ENCODE data around the gene PAK5. TPM values are rescaled to one million over a fixed set of nuclear protein-coding genes. Genes with fewer than 3 reads are reported as not detected.

PAK5 gene
- total RNA-seq, 1 experiment from 2014 or later: not detected

DNA sequence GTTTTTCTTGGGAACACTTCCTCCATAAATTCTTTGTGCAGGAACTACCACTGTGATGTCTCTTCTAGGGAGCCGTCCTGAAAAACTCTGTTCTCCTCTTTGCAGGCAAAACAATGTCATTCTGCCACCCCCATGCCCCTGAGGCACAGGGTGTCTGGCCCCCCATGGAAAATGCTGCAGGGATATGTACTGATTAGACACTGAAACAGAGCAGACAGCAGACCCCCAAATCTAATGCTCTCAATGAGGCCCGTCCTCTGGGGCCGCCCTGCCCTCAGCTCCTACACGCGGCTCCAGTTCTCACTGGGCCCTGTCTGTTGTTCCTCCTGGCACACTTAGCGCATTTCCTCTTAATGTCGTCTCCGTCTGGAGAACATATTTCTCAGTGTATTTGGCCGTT is 227.0 kb downstream of the PAK5 start:
- in situ Hi-C loops (cut with HindIII; ENCODE audit: low pct_unique_long_range_greater_than_20kb, low sequenced_read_pairs): no loop called here
- ChIA-PET POLR2A (no interaction called here), CTCF (no interaction called here)
- H3K9me3 ChIP-seq (ENCODE audit: control insufficient read depth, insufficient read depth, low read depth, low read length): no peaks in the 10 kb centered on the region
- no peaks in the 10 kb centered on the region for H3K27me3 ChIP-seq (ENCODE audit: control insufficient read depth, insufficient read depth, low read length)
- H3K27ac ChIP-seq (ENCODE audit: low read length): no peak overlapping the region
- H3K4me3 ChIP-seq (ENCODE audit: low read depth in 2 of 2, low read length in 2 of 2): no peak overlapping the region
- intact Hi-C loops (cut with micrococcal nuclease; ENCODE audit: unreplicated experiment): loop anchor here (10.0 kb wide), 1 partner anchor 1663 kb away; no protein-coding TSS in a partner anchor
- no TSS peak for BruUV-seq (replicated peaks)
- DNase-seq (ENCODE audit: low read depth, low spot score) (no peak), ATAC-seq (no peak)
- H3K4me1 ChIP-seq (ENCODE audit: control insufficient read depth, insufficient read depth, low read length): no peaks in the 10 kb centered on the region
- TF ChIP-seq TCF7L2 (IDR thresholded peaks at IDR 0.05; ENCODE audit: low read depth, low read length) (no peak), REST (IDR thresholded peaks at IDR 0.05; ENCODE audit: insufficient read depth in 1 of 2, low read depth in 2 of 2, low read length in 1 of 2) (no peak), SIN3A (IDR thresholded peaks at IDR 0.05; ENCODE audit: borderline replicate concordance, insufficient read depth, low read depth, low read length) (no peak), POLR2AphosphoS5 (IDR thresholded peaks at IDR 0.05; ENCODE audit: low read depth, low read length) (no peak), CTCF (IDR thresholded peaks at IDR 0.05) (no peak)
- H3K36me3 ChIP-seq (ENCODE audit: control insufficient read depth, insufficient read depth, low read length): no peaks in the 10 kb centered on the region

- intact Hi-C loops (cut with micrococcal nuclease; ENCODE audit: unreplicated experiment): loop anchor here (1.0 to 10.0 kb wide), 2 partner anchors 202 to 1664 kb away; no protein-coding TSS in a partner anchor
Observed at GRCh38 chr20:9610665-9611064, 228.2 kb downstream of the PAK5 start.

More at GRCh38 chr20:9610665-9611064, 228.2 kb downstream of the PAK5 start:
- DNase-seq (ENCODE audit: low read depth, low spot score) (no peak), ATAC-seq (no peak)
- no peaks in the 10 kb centered on the region for H3K36me3 ChIP-seq (ENCODE audit: control insufficient read depth, insufficient read depth, low read length)
- H3K27me3 ChIP-seq (ENCODE audit: control insufficient read depth, insufficient read depth, low read length): no peaks in the 10 kb centered on the region
- BruUV-seq (replicated peaks): no TSS peak
- no peaks in the 10 kb centered on the region for H3K4me1 ChIP-seq (ENCODE audit: control insufficient read depth, insufficient read depth, low read length)
- ChIA-PET CTCF (interaction anchor here (0.5 to 1.9 kb wide), 2 partner anchors 114 to 203 kb away, joined by 3 to 27 read pairs; no protein-coding TSS in a partner anchor), POLR2A (no interaction called here)
- H3K4me3 ChIP-seq (ENCODE audit: low read depth in 2 of 2, low read length in 2 of 2): no peak overlapping the region
- TF ChIP-seq CTCF (IDR thresholded peaks at IDR 0.05) (no peak), SIN3A (IDR thresholded peaks at IDR 0.05; ENCODE audit: borderline replicate concordance, insufficient read depth, low read depth, low read length) (no peak), REST (IDR thresholded peaks at IDR 0.05; ENCODE audit: insufficient read depth in 1 of 2, low read depth in 2 of 2, low read length in 1 of 2) (no peak), POLR2AphosphoS5 (IDR thresholded peaks at IDR 0.05; ENCODE audit: low read depth, low read length) (no peak), TCF7L2 (IDR thresholded peaks at IDR 0.05; ENCODE audit: low read depth, low read length) (no peak)
- in situ Hi-C loops (cut with HindIII; ENCODE audit: low pct_unique_long_range_greater_than_20kb, low sequenced_read_pairs): no loop called here
- H3K9me3 ChIP-seq (ENCODE audit: control insufficient read depth, insufficient read depth, low read depth, low read length): no peaks in the 10 kb centered on the region
- no peak overlapping the region for H3K27ac ChIP-seq (ENCODE audit: low read length)

Measured in Panc1 (cell line).